BE2C (cell line): Measurements from ENCODE around the gene ITGB5.
A peak's percentile ranks its signal among the peaks of the same experiment; 100 is the strongest.

Experiments
- DNase-seq: peaks from one replicate; pipeline ENCODE4 v3.0.0-alpha.2; 2020
- H3K27me3 ChIP-seq: fragments of 250-450 bp; sonication (Bioruptor Pico); 2 replicates; pipeline ENCODE4 v1.5.1; 2020; ENCODE audit warnings: mild to moderate bottlenecking
- H3K36me3 ChIP-seq: fragments of 250-450 bp; sonication (Bioruptor Pico); 2 replicates; pipeline ENCODE4 v1.5.1; 2020; ENCODE audit warnings: mild to moderate bottlenecking
- H3K4me1 ChIP-seq: fragments of 250-450 bp; sonication (Bioruptor Pico); 2 replicates; pipeline ENCODE4 v1.5.1; 2020
- H3K4me3 ChIP-seq: 2 replicates; pipeline ENCODE4 v1.5.1; 2011; ENCODE audit warnings: low read depth, low read length
- H3K9me3 ChIP-seq: fragments of 250-450 bp; sonication (Bioruptor Pico); 2 replicates; pipeline ENCODE4 v1.5.1; 2020
- TF ChIP-seq, protein P1 (sequence below): IDR thresholded peaks from 2 replicates; pipeline ENCODE4 v1.5.1; 2012; ENCODE audit warnings: mild to moderate bottlenecking, low read depth, low read length

Gene ITGB5

GRCh38 chr3:124762661-124763011 lies 124.5 kb downstream of the ITGB5 start:
- no peaks in the 10 kb centered on the region for H3K27me3 ChIP-seq
- TF ChIP-seq, protein P1, sequence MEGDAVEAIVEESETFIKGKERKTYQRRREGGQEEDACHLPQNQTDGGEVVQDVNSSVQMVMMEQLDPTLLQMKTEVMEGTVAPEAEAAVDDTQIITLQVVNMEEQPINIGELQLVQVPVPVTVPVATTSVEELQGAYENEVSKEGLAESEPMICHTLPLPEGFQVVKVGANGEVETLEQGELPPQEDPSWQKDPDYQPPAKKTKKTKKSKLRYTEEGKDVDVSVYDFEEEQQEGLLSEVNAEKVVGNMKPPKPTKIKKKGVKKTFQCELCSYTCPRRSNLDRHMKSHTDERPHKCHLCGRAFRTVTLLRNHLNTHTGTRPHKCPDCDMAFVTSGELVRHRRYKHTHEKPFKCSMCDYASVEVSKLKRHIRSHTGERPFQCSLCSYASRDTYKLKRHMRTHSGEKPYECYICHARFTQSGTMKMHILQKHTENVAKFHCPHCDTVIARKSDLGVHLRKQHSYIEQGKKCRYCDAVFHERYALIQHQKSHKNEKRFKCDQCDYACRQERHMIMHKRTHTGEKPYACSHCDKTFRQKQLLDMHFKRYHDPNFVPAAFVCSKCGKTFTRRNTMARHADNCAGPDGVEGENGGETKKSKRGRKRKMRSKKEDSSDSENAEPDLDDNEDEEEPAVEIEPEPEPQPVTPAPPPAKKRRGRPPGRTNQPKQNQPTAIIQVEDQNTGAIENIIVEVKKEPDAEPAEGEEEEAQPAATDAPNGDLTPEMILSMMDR, result no peak
- no peaks in the 10 kb centered on the region; the same call in 1 of the 2 replicates for H3K4me1 ChIP-seq
- no peak overlapping the region for H3K4me3 ChIP-seq
- no peaks in the 10 kb centered on the region for H3K9me3 ChIP-seq
- peaks cover 7% of the 10 kb centered on the region; the same call in 1 of the 2 replicates for H3K36me3 ChIP-seq
- no peak for DNase-seq

- Histone ChIP-seq H3K9me3 (no peaks in the 10 kb centered on the region), H3K4me3 (no peak overlapping the region), H3K27me3 (no peaks in the 10 kb centered on the region), H3K4me1 (no peaks in the 10 kb centered on the region; the same call in 1 of the 2 replicates), H3K36me3 (peaks cover 5% of the 10 kb centered on the region; the same call in 1 of the 2 replicates)
- no peak for DNase-seq
- TF ChIP-seq, protein P1, result no peak
These were observed 125.1 kb downstream of the ITGB5 start for GRCh38 chr3:124761935-124762660.

DNA sequence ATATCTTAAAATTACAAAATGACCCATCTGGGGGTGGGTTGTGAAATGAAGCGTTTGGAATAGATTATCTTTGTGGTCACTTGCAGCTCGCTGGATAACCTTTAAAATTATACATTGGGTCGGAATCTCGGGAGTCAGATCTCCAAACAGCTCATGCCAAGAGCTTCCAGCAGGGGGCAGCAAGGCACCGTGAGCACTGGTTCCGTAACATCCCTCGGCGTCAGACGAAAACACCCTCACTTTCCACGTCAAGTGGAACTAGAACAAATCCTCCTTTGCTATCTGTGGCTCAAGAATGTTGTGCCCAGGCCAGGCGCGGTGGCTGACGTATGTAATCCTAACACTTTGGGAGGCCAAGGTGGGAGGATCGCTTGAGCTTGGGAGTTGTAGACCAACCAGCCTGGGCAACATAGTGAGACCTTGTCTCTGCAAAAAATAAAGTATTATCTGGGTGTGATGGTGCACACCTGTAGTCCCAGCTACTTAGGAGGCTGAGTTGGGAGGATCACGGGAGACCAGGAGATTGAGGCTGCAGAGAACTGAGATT lies 125.8 kb downstream of the ITGB5 start:
- Histone ChIP-seq H3K27me3 (no peaks in the 10 kb centered on the region), H3K4me1 (no peaks in the 10 kb centered on the region; the same call in 1 of the 2 replicates), H3K4me3 (no peak overlapping the region), H3K9me3 (no peaks in the 10 kb centered on the region), H3K36me3 (peaks cover 3% of the 10 kb centered on the region; the same call in 1 of the 2 replicates)
- peak; percentile 86 for DNase-seq
- TF ChIP-seq, protein P1, result peak; percentile 99

DNA sequence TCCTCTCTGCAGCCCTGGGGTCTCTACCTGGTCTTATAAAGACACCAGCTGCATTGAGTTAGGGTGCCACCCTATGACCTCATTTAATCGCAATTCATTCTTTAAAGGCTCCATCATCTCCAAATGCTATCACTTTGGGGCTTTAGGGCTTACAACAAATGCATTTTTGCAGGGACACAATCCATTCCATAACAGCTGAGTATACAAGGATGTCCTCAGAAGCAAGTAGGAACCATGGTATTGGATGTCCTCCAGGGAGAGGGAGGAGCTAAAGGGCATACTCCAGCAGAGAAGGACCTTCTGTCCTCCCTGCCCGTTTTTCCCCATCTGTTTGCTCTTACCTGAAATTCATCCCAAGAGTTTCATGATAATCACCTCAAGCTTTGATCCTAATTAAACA lies 126.6 kb downstream of the ITGB5 start:
- Histone ChIP-seq H3K36me3 (peaks cover 3% of the 10 kb centered on the region; the same call in 1 of the 2 replicates), H3K4me1 (no peaks in the 10 kb centered on the region; the same call in 1 of the 2 replicates), H3K9me3 (no peaks in the 10 kb centered on the region), H3K4me3 (no peak overlapping the region), H3K27me3 (no peaks in the 10 kb centered on the region)
- TF ChIP-seq, protein P1, result no peak
- no peak for DNase-seq

- DNase-seq, result no peak
- Histone ChIP-seq H3K4me1 (no peaks in the 10 kb centered on the region; the same call in 1 of the 2 replicates), H3K9me3 (no peaks in the 10 kb centered on the region), H3K36me3 (no peaks in the 10 kb centered on the region), H3K27me3 (no peaks in the 10 kb centered on the region), H3K4me3 (no peak overlapping the region)
- TF ChIP-seq, protein P1, result no peak
These were observed 127.3 kb downstream of the ITGB5 start for GRCh38 chr3:124759666-124760401.
